Epithelial cell of esophagus (primary cell): ENCODE data around the gene TMEM243.

Experiments
- DNase-seq: peaks from one replicate; pipeline ENCODE4 v3.0.0; 2010; ENCODE audit warnings: low read depth
- H3K4me3 ChIP-seq: 2 replicates; pipeline ENCODE4 v1.5.1; 2011; ENCODE audit warnings: mild to moderate bottlenecking, low read length, control low read depth
- CTCF ChIP-seq: IDR thresholded peaks from 2 replicates; pipeline ENCODE4 v1.5.1; 2011; ENCODE audit warnings: low read depth, mild to moderate bottlenecking, low read length, control low read depth, inconsistent platforms; ENCODE audit not compliant: insufficient read depth; ENCODE audit errors: missing control alignments

The TMEM243 gene

GRCh38 chr7:87231711-87232110 is 12.2 kb upstream of the TMEM243 start:
- no peak for TF ChIP-seq CTCF
- no peak overlapping the region for H3K4me3 ChIP-seq

GRCh38 chr7:87231258-87231657 is 11.7 kb upstream of the TMEM243 start:
- no peak overlapping the region for H3K4me3 ChIP-seq
- no peak for TF ChIP-seq CTCF
- DNase-seq = no peak

More at GRCh38 chr7:87231711-87232110, 12.2 kb upstream of the TMEM243 start:
- no peak for DNase-seq

DNA sequence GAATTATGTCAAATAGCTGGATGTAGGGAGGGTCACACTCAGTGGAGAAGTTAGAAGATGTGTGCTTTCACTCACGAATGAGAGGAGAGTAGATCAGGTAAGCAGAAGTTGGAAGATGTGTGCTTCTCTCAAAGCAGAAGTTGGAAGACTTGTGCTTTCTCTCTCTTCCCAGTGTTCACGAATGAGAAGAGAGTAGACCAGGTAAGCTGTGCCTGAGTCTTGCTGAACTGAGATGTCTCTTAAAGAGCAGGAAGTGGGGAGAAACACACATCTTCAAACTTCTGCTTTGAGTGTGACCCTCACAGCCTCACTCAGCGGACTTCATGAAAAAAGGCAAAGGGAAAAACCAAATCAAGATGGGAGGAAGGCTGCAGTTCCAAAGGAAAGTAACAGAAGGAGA is 7.0 kb upstream of the TMEM243 start:
- no peak for DNase-seq
- TF ChIP-seq CTCF = no peak
- no peak overlapping the region for H3K4me3 ChIP-seq

DNA sequence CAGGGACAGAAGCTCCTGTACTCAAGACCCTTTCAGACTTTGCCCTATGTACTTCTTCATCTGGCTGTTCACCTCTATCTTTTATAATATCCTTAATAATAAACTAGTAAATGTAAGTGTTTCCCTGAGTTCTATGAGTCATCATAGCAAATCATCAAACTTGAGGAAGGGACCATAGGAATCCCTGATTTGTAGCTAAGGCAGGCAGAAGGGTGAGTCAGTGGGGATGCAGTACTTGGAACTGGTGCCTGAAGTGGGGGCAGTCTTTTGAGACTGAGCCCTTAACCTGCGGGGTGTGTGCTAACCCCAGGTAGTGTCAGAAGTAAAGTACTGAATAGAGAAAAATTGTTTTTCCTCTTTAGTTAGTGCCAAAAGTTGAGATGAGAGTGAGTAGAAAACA is 6.2 kb upstream of the TMEM243 start:
- no peak for TF ChIP-seq CTCF
- no peak overlapping the region for H3K4me3 ChIP-seq
- peak; percentile 66 for DNase-seq

DNA sequence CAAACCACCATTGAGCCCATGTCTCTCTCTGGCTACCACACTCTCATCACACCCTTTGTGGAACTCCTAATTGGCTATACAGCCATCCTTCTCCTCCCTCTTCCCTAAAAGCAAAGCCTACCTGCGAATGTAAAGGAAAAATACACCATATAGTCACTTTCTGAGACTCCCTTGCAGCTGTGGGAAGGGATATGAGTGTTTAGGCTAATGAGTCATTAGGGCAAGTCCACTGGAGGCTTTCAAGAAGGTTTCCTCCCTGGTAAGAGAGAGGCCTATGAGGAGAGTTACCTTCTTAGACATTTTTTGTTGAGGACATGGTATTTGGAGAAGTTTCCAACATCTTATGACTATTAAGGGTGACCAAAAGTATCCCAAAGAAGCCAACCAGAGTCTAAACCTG is 4.1 kb upstream of the TMEM243 start:
- no peak for TF ChIP-seq CTCF
- DNase-seq = peak; percentile 74
- H3K4me3 ChIP-seq = no peak overlapping the region

DNA sequence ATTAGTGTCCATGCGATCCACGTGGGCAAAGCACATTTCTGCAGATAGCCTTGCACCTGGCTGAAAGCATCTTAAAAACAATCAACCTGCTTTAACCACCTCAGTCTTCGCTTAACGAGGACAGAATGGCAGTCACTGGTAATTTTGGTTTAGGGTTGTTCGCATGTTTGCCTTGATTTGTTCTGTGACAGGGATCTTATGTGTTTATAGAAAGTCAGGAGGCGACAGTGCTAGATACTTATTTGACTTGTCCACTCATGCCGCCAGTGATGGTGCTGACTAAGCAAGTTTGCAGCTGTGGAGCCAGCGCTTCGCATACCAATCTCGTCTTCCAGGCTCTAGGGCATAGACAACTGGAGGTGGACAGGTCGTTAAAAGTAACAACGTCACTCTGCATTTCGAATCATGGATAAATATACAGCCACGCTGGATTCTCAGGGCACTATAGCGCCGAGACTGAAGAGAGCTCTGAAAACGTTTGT is 1.2 kb upstream of the TMEM243 start:
- DNase-seq = peak; percentile 43
- TF ChIP-seq CTCF = no peak
- H3K4me3 ChIP-seq = peak overlapping the region; percentile 95

DNA sequence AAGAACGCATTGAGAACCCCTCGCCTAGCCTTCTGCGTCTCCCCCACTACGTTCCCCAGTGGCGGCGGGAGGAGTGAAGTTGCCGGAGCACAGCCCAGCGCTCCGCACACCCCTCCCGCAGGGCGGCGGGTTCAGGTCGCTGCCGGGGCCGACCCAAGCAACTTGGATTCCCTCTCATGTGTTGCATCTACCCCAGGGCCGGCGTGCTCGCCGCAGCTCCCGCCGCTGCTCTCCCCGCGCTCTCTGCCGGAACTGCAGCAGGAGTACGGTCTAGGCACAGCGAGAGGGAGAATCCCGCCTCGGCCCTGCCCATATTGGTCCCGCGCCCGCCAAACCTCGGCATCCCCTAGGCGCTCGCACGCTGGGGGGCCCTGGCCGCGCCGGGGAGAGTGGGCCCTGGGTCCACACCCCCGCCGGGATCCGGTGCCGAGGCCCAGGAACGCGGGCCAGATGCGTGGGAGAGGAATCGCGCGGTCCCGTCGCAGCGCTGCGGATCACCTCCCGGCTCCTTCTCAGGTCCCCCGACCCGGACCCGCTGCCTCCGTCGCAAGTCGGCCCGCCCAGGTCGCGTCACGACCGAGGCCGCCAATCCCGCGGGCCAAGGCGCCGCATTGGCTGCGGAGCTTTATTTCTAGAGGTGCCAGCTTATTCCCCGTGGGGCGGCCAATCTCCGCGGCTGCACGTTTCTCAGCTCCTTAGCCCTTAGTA is 648 bp upstream of the TMEM243 start:
- no peak for TF ChIP-seq CTCF
- peak; percentile 89 for DNase-seq
- H3K4me3 ChIP-seq = peak overlapping the region; percentile 95
